Tibial nerve (tissue), 4 donors: ENCODE results near the gene AHR.

Experiments
- EP300 ChIP-seq, 2 donors: sonication (generic); formaldehyde crosslinking; IDR thresholded peaks; one replicate each; pipeline ENCODE4 v1.6.1; 2017; ENCODE audit warnings: antibody characterized with exemption in 2 of 2, mild to moderate bottlenecking in 1 of 2
- POLR2A ChIP-seq, 2 donors: fragments of 450-650 bp; IDR thresholded peaks; one replicate each; pipeline ENCODE4 v1.6.1; 2017; ENCODE audit warnings: antibody characterized with exemption in 2 of 2, mild to moderate bottlenecking in 2 of 2, moderate library complexity in 2 of 2
- TF ChIP-seq, protein P1 (sequence below), 5 experiments: fragments of 200-600 bp in 3 of 5; fragments of 450-650 bp in 2 of 5; sonication (generic) in 3 of 5; IDR thresholded peaks; one replicate each; pipeline ENCODE4 v1.5.1; 2016 to 2019; ENCODE audit warnings: antibody characterized with exemption in 5 of 5, mild to moderate bottlenecking in 3 of 5, moderate library complexity in 2 of 5

DNA sequence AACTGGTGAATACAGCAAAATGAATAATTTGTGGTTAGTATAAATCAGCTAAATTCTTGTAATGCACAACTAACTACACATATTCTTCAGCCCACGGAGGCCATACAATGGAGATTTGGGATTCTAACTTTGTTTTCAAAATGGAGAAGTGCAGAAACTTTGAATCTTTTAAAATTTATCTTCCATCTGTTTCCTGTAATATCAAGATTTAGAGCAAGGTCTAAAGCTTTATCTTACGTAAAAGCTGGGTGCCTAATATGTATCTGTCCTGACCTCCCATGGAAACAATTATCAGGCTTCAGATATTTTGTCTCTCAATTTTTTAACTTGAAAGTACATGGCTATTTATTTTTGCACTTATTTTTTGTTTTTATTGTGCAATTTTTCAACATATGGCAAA lies 5.0 kb upstream of the AHR start:
- TF ChIP-seq POLR2A (IDR thresholded peaks at IDR 0.05) (no peak), EP300 (IDR thresholded peaks at IDR 0.05) (no peak)
- TF ChIP-seq, protein P1, sequence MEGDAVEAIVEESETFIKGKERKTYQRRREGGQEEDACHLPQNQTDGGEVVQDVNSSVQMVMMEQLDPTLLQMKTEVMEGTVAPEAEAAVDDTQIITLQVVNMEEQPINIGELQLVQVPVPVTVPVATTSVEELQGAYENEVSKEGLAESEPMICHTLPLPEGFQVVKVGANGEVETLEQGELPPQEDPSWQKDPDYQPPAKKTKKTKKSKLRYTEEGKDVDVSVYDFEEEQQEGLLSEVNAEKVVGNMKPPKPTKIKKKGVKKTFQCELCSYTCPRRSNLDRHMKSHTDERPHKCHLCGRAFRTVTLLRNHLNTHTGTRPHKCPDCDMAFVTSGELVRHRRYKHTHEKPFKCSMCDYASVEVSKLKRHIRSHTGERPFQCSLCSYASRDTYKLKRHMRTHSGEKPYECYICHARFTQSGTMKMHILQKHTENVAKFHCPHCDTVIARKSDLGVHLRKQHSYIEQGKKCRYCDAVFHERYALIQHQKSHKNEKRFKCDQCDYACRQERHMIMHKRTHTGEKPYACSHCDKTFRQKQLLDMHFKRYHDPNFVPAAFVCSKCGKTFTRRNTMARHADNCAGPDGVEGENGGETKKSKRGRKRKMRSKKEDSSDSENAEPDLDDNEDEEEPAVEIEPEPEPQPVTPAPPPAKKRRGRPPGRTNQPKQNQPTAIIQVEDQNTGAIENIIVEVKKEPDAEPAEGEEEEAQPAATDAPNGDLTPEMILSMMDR (IDR thresholded peaks at IDR 0.05), result no peak
